DMS53 treated with DMSO at 0.1 percent for 48 hours (cell line): ENCODE data around the gene HECW1.
"Not testable (repeated sequence)": the region's sequence is repeated elsewhere in the genome, so short reads cannot be mapped to it uniquely, and the experiment has no call there.

ENCODE experiments used
- DNase-seq: peaks from one replicate; lab custom pipeline; 2025; ENCODE audit not compliant: unreplicated experiment; lab: John Stamatoyannopoulos, UW

The HECW1 gene

DNA sequence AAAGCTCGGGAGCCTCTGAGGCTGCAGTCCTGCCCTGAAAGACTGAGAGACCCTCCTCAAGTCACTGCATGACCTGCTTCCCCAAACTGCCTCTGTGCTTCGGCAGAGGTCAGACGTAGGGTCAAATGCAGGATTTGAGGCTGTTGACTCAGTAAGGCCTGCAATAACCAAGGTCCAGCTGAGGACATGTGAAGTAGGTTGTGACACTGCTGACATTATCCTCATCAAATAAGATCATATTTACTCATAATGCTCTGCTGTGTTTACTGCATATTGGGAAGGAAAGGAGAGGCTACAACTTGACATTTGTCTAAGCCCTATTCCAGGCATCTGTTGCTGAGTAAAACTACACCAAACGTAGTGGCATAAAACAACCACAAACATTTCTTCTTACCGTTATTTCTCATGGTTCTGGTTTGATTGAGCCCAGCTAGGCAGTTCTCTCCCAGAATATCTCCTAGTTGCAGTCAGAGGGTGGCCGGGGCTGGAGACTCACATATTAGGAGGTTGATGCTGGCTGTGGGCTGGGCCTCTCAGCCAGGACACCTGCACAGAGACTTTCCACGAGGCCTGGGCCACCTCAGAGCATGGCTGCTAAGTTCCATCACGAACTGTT is 348.4 kb downstream of the HECW1 start:
- peak; percentile 4 for DNase-seq

DNA sequence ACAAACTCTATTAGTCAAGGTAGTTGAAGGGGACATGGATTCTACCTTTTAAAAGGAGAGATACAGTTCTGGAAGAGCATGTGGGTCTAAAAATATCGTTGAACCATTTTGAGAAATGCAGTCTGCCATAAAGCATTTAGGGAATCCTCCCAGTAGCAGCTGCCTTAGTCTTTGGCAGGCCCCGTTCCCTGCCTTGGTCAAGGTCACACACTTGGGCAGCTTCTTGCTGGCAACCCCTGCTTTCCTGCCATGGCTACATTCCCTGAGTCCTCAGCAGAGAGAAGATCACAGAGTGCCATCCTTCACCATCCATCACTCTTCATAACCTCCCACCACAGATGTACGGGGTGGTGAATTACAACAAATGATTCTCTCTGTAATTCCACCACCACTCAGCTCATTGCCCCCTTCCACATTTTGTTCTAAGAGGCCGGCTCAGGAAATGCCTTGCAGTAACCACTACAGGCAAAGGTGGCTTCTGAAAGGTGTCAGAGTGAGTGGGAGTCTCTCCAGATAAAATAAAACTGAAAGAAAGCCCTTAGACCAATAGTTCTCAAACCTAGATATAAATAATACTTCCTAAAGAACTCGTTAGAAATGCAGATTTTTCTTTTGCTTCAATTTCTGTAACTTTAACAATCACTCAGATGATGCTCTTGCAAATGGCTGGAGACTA is 349.0 kb downstream of the HECW1 start:
- no peak for DNase-seq

DNA sequence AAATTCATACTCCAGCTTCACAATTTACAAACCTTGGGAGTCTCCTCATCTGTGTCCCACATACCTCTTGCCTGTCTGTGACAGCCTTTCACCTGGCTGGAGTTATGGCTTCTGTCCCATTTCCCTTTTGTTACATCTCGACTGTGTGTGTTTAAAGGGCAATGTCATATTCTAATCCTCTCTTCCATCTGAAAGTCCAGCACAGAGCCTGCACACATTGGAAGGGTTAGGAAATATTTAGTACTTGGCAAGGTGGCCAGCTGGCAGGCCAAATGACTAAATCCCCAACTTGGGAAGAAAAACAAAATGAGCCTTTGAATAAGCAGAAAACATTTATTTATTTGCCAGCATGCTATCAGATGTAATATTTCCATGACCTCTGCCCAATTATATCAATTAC is 350.4 kb downstream of the HECW1 start:
- no peak for DNase-seq

DNA sequence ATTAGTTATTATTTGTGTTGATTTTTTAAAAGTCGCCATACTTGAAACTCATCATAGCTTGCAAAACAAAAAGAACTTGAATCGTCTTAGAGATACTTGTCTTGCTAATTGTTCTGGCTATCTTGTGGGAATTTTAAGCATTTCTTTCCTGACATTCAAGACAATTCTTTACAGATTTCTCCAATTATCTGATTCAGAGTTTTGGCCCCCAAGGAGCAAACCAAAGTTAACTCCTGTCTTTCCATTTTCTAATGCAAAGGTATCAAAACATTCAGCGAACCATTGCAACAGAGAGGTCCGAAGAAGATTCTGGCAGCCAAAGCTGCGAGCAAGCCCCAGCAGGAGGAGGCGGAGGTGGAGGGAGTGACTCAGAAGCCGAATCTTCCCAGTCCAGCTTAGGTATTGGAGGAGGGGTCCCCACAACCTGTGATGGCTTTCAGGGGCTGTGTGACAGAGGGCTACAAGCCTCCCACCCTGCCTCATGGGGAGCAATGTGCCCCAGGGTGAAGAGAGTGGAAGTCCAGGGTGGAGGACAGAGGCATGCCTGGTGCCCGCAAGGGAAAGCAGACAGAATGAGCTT is 351.0 kb downstream of the HECW1 start:
- DNase-seq: no peak

DNA sequence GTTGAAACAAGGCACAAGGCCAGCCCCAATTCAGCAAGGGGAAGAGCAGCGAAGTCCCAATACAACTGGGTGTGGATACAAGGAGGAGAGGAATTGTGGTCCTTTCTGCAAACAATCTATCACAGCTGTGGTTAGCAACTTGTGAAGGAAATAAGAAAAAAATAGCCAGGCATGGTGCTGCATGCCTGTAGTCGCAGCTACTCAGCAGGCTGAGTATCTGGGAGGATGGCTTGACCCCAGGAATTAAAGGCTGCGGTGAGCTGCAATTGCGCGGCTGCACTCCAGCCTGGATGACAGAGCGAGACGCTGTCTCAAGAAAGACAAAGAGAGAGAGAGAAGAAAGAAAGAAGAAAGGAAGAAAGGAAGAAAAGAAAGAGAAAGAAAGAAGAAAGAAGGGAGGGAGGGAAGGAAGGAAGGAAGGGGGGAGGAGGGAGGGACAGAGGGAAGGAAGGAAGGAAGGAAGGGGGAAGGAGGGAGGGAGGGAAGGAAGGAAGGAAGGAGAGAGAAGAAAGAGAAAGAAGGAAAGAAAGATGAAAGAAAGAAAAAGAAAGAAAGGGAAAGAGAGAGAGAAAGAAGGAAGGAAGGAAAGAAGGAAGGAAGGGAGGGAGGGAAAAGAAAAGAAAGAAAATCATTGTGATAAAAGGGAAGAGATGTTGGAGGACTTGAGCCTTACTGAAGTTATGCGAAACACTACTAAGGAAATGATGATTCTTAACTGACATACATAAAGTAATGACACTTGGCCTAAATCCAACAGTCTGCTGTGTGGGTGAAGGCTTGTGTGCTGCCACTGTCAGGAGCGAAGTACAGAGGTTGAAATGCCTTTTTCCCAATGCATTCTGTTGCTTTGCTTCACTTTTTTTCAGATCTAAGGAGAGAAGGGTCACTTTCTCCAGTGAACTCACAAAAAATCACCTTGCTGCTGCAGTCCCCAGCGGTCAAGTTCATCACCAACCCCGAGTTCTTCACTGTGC is 353.4 kb downstream of the HECW1 start:
- DNase-seq: no peak

DNA sequence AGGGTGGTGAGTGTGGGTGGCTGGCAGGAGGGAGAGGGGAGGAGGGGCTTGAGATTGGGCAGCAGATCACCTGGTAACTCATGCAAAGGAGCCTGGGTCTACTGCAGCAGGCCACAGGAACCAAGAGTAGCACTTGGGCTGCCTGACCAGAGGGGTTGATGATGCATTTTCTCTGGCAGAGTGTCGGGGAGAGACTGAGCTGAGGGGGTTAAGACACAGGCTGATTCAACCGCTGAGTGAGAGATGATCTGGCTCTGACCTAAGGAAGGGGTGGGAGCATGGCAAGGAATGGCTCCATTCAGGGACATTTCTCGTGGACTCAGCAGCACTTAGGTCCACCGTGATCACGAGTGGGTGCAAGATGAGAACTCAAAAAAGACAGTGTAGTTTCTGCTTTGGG is 355.0 kb downstream of the HECW1 start:
- no peak for DNase-seq

DNA sequence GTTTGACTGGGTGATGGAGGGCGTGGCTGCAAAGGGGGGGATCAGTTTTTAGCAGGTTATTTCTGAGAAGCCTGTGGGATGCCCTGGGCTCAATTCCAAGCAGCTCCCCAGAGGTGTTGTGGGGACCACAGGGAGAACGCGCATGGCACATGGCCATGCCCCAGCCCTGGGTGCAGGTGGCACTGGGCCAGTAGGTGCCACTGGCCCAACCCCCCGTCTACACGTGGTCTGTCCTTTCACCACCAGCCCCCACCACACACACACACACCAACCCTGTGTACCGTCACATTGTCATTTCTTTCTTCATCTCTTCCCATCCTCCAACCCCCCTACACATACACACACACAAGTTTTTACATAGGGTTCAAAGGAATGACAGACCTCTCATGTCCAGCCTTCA is 355.4 kb downstream of the HECW1 start:
- no peak for DNase-seq

DNA sequence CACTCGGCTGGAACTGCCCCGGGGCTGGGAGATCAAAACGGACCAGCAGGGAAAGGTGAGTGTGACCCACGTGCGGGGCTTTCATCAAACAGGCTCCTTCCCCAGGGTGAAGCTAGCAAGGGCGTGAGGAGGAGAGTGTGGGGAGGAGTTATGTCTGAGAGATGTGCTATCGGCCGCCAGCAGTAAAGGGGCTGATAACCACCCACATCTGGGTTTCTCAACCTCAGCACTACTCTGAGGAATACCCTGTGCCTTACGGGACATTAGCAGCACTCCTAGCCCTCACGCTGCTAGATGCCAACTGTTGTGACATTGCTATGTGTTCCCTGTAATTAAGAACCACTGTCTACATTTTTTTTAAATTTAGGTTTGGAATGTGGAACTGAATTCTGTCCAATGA is 356.6 kb downstream of the HECW1 start:
- no peak for DNase-seq

DNA sequence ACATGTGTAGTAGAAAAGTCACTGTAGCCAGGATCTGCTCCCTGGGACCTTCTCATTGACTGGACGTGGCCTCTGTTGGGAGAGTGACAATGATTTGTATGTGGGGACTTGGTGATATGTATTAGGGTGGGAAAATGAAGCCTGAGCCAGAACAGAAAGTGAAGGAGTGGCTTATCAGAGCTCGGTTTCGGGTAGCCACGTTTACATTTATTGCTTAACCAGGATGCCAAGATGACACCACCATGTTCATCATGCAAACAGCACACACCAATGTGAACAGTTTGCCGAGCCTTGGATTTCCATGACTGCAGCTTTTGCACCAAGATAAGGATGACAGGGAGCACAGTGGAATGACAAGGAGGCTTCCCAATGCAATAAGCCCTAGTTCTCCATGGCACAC is 357.7 kb downstream of the HECW1 start:
- DNase-seq: no peak

DNA sequence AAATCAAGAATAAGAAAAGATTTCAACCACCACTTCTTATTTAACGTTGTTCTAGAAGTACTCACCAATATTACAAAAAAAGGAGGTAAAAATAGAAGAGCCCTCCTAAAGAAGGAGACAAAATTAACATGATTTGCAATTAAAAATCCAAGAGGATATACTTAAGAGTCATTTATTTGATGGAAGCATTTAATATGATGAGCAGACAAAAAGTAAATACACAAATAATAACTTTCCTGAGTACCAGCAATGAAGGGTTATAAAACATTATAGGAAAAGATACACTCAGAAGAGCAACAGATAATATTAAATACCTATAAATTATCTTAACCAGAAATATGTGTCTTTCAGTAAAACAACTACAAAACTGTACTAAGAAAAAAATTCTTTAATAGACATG is 363.5 kb downstream of the HECW1 start:
- DNase-seq: no peak

DNA sequence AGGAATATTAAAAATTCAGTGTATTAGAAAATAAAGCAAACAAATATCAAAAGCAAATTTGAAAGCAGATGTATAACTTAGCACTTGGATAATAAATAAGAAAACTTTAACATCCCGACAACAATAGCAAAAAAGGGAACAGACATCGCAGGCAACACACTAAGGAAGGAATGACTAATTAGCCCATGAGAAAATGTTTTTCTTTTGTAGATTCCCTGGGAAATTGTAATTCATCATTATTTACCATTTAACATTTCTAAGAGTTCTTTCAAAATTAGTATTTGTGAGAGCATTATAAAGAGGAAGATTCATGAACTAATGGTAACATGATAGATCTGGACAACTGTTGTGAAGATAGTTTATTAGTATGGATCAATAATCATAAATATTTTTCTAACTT is 364.4 kb downstream of the HECW1 start:
- DNase-seq: no peak

DNA sequence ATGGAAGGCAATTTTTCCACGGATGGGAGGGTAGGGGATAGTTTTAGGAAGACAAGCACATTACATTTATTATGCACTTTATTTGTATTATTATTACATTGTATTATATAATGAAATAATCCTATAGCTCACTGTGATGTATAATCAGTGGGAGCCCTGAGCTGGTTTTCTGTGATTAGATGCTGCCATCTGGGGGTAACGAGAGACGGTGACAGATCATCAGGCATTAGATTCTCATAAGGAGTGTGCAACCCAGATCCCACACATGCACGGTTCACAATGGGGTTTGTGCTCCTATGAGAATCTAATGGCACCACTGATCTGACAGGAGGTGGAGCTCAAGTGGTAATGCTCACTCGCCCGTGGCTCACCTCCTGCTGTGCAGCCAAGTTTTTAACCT is 366.6 kb downstream of the HECW1 start:
- no peak for DNase-seq

DNA sequence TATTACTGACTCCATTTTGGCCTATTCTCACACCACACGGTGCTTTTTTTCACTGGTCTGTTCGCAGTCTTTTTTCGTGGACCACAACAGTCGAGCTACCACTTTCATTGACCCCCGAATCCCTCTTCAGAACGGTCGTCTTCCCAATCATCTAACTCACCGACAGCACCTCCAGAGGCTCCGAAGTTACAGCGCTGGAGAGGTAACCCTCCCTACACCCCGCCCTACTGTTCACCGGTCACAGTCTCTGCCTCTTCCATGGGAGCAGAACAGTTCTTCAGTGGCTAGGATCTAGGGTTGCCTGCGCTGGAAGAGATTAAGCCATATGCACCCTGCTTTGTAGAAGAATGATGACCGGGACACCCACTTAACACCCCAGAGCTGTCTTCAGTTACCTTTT is 367.1 kb downstream of the HECW1 start:
- no peak for DNase-seq

DNA sequence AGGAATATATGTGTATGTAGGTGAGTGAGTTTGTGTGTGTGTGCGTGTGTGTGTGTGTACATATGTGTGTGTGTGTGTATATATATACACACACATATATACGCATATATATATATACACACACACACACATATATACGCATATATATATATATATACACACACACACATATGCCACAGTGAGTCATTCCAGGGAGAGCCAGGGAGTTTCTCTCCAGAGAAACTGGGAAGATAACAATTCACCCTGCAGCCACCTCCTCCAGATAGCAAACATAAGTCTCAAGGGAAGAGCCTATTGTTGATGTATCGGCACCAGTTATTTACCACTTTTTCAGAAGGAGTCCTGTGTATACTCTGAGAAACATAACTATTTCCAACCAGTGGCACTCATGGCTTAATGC is 368.1 kb downstream of the HECW1 start:
- no peak for DNase-seq

DNA sequence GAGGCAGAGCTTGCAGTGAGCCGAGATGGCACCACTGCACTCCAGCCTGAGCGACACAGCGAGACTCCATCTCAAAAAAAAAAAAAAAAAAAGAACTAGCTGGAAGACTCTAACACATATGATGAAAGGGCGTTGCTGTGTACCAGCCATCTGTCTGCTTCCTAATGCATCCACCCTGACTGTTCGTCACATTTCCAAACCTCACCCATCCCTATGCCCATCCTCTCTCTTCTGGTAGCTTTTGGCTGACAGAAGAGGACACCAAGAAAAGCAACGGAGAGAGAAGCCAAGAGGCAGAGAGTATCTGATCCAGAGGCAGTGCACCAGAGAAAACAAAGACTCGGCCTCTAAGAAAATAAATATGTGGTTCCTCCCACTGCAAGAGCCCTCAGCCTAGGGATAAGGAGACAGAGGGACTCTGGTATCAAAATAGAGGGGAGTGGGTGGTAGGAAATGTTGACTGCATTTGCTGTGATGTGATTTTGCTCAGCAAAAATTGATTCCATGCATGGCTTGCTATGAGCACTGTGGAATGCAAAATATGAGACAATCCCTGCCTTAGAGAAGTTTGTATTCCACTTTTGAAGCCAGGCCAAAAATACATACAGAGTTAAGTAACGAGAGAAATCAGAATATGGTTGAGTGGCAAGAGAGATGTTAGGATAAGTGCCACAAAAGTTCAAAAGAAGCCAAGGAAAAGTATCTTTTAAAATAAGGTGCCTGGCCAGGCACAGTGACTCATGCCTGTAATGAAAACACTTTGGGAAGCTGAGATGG is 369.6 kb downstream of the HECW1 start:
- DNase-seq: no peak

DNA sequence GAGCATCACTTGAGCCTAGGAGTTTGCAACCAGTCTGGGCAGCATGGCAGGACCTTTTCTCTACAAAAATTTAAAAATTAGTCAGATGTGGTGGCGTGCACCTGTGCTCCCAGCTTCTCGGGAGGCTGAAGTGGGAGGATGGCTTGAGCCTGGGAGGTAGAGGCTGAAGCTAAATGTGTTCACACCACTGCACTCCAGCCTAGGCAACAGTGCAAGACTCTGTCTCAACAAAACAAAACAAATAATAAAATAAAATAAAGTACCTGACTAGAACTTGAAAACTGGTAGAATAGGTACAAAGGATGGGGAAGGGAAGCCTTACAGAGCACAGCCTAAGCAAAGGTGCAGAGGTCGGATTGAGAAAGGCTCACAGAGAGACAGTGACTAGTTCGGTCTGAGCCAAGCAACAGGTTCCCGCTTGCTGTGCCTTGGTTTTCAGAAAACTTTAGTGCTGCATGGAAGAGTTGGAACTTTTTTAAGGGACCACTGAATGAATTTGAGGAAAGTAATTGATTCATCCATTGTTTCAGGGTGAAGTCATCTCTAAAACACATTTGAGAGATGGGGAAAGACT is 370.3 kb downstream of the HECW1 start:
- no peak for DNase-seq

DNA sequence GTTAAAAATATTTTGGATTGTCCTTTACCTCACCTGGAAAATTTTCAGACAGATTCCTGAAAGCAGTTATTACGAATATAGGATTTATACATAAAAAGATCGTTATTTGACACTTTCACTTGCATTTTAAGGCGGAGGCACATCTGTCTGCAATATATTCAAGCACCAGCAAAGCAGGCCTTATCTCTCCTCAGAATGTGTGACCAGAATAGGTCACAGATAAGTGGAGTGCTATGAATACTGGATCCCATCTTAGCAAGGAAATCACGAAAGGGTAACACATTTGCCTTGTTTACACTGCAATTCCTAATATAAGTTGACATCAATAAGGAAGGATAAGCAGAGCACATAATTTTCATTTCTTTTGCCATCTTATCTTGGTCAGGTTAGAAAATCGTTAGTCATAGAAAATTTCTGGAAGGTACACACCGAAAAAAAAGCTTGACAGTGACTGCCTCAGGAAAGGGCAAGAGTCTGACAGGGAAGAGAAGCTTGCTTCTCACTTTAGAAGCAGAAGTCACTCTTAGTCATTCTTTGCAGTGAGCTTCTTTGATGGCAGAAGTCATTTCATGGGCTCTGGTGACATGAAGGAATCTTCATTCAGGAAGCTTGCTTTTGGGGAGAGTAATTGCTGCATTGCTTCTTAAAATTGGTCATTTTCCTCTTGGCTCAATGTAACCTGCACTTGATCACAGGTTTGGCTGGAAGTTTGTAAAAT is 372.4 kb downstream of the HECW1 start:
- DNase-seq: no peak

DNA sequence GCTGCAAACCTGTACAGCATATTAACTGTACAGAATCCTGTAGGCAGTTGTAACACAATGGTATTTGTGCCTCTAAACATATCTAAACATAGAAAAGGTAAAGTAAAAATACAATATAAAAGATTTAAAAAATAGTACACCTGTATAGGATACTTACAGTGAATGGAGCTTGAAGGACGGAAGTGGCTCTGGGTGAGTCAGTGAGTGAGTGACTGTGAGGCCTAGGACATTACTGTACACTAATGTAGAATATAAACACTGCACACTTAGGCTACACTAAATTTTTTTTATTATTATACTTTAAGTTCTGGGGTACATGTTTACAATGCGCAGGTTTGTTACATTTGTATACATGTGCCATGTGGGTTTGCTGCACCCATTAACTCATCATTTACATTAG is 373.1 kb downstream of the HECW1 start:
- DNase-seq: no peak

DNA sequence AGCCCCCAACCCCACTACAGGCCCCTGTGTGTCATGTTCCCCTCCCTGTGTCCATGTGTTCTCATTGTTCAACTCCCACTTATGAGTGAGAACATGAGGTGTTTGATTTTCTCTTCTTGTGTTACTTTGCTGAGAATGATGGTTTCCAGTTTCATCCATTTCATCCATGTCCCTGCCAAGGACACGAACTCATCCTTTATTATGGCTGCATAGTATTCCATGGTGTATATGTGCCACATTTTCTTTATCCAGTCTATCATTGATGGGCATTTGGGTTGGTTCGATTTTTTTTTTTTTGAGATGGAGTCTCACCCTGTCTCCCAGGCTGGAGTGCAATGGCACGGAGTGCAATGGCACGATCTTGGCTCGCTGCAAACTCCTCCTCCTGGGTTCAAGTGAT is 373.6 kb downstream of the HECW1 start:
- not testable (repeated sequence) for DNase-seq

DNA sequence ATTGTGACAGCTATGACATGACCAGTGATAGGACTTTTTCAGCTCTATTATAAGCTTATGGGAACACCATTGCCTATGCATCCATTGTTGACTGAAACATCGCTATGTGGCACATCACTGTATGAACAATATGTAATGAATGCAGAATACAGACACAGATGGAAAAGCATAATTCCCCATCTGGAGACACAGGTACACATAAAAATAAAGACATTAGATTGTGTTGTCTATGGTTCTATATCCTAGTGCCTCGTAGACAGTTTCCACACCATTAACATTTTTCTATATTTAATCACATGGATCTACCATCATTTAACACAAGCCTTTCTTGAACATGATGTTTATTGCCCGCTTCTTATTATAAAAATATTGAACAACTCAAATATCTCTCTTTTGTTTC is 374.2 kb downstream of the HECW1 start:
- no peak for DNase-seq
